Effector memory CD8-positive, alpha-beta T cell (primary cell): ENCODE results near the gene TJP3.
"Not testable (repeated sequence)": the region's sequence is repeated elsewhere in the genome, so short reads cannot be mapped to it uniquely, and the experiment has no call there.

Experiments
- ATAC-seq: fragments of 150-1000 bp; cut with Tn5 transposase; replicated peaks from 2 replicates; pipeline ENCODE4 v1.10.0; 2021; ENCODE audit warnings: mild to moderate bottlenecking, moderate library complexity
- DNase-seq, 3 experiments: peaks; one replicate each; pipeline ENCODE4 v3.0.0; 2021
- H3K27ac Mint-ChIP-seq, 2 donors: one replicate each; pipeline ENCODE4 v1.8.0; 2022; ENCODE audit warnings: mild to moderate bottlenecking in 2 of 2, mixed read lengths in 2 of 2, moderate library complexity in 2 of 2
- H3K27me3 Mint-ChIP-seq, 2 donors: one replicate each; pipeline ENCODE4 v1.8.0; 2022; ENCODE audit warnings: mixed read lengths in 2 of 2
- H3K36me3 Mint-ChIP-seq: one replicate; pipeline ENCODE4 v1.8.0; 2022; ENCODE audit warnings: mild to moderate bottlenecking, moderate library complexity, mixed read lengths; ENCODE audit not compliant: insufficient read depth
- H3K4me1 Mint-ChIP-seq, 2 donors: one replicate each; pipeline ENCODE4 v1.8.0; 2022; ENCODE audit warnings: low read depth in 2 of 2, mixed read lengths in 2 of 2
- H3K4me3 Mint-ChIP-seq, 2 donors: one replicate each; pipeline ENCODE4 v1.8.0; 2022; ENCODE audit warnings: mild to moderate bottlenecking in 2 of 2, mixed read lengths in 2 of 2, moderate library complexity in 2 of 2
- H3K9me3 Mint-ChIP-seq, 2 donors: one replicate each; pipeline ENCODE4 v1.8.0; 2022; ENCODE audit warnings: mixed read lengths in 2 of 2

The TJP3 gene

GRCh38 chr19:3761382-3762129 is 53.4 kb downstream of the TJP3 start, which contains the start of gene APBA3:
Gene APBA3 (minus strand): TSS chr19:3761692. CDS start chr19:3760264, 1,428 bp downstream.
- Mint-ChIP-seq H3K27me3 (no peaks in the 10 kb centered on the region), H3K4me3 (peak within 1 kb of the TSS; percentile 98 to 99), H3K9me3 (peaks cover 0 to 3% of the 10 kb centered on the region in 2 donors), H3K4me1 (peaks cover 27 to 28% of the 10 kb centered on the region in 2 donors), H3K27ac (peak within 1 kb of the TSS; percentile 100), H3K36me3 (peaks cover 63% of the 10 kb centered on the region)
- DNase-seq (peak; percentile 91 to 94 (median 93)), ATAC-seq (peak; percentile 49)

GRCh38 chr19:3762130-3762473 is 53.9 kb downstream of the TJP3 start:
- no peaks in the 10 kb centered on the region for H3K27me3 Mint-ChIP-seq
- peaks cover 63% of the 10 kb centered on the region for H3K36me3 Mint-ChIP-seq
- peak overlapping the region; percentile 98 to 99 for H3K4me3 Mint-ChIP-seq
- peak overlapping the region; percentile 100 for H3K27ac Mint-ChIP-seq
- H3K4me1 Mint-ChIP-seq, result peaks cover 30 to 32% of the 10 kb centered on the region in 2 donors
- ATAC-seq (no peak), DNase-seq (no peak)
- peaks cover 0 to 3% of the 10 kb centered on the region in 2 donors for H3K9me3 Mint-ChIP-seq

- H3K4me3 Mint-ChIP-seq, result peak within 1 kb of the TSS; percentile 98 to 99
- peaks cover 68% of the 10 kb centered on the region for H3K36me3 Mint-ChIP-seq
- H3K27me3 Mint-ChIP-seq, result no peaks in the 10 kb centered on the region
- ATAC-seq (peak; percentile 83), DNase-seq (peak; percentile 99)
- H3K4me1 Mint-ChIP-seq, result peaks cover 30 to 32% of the 10 kb centered on the region in 2 donors
- peak within 1 kb of the TSS; percentile 100 for H3K27ac Mint-ChIP-seq
- H3K9me3 Mint-ChIP-seq, result peaks cover 0 to 3% of the 10 kb centered on the region in 2 donors
Observed at GRCh38 chr19:3762501-3763459, 54.6 kb downstream of the TJP3 start, which contains the start of gene MRPL54. Gene MRPL54 (plus strand): TSS chr19:3762682. CDS start chr19:3762701, 19 bp downstream.

GRCh38 chr19:3765121-3765520 is 56.9 kb downstream of the TJP3 start:
- peaks cover 27 to 35% of the 10 kb centered on the region in 2 donors for H3K4me1 Mint-ChIP-seq
- H3K36me3 Mint-ChIP-seq, result peaks cover 79% of the 10 kb centered on the region
- no peak for ATAC-seq
- DNase-seq, result no peak
- H3K27ac Mint-ChIP-seq, result no peak overlapping the region
- no peak overlapping the region for H3K4me3 Mint-ChIP-seq
- peaks cover 0 to 3% of the 10 kb centered on the region in 2 donors for H3K9me3 Mint-ChIP-seq
- no peaks in the 10 kb centered on the region for H3K27me3 Mint-ChIP-seq

- Mint-ChIP-seq H3K4me1 (peaks cover 27 to 32% of the 10 kb centered on the region in 2 donors), H3K36me3 (peaks cover 77% of the 10 kb centered on the region), H3K27ac (peak overlapping the region in 1 of 2 donors; percentile 93), H3K4me3 (peak overlapping the region; percentile 52 to 54)
- DNase-seq, ATAC-seq, H3K9me3 Mint-ChIP-seq, H3K27me3 Mint-ChIP-seq: not testable (repeated sequence)
Observed at GRCh38 chr19:3765757-3766156, 57.6 kb downstream of the TJP3 start.

- Mint-ChIP-seq H3K4me3 (peak overlapping the region; percentile 52 to 54), H3K4me1 (peaks cover 19 to 28% of the 10 kb centered on the region in 2 donors), H3K27ac (peak overlapping the region; percentile 93 to 94), H3K27me3 (no peaks in the 10 kb centered on the region), H3K9me3 (peaks cover 0 to 3% of the 10 kb centered on the region in 2 donors), H3K36me3 (peaks cover 76% of the 10 kb centered on the region)
- ATAC-seq (no peak), DNase-seq (no peak)
Observed at GRCh38 chr19:3766520-3766919, 58.3 kb downstream of the TJP3 start.

- ATAC-seq, result no peak
- Mint-ChIP-seq H3K9me3 (peaks cover 0 to 3% of the 10 kb centered on the region in 2 donors), H3K36me3 (peaks cover 71% of the 10 kb centered on the region), H3K4me3 (no peak overlapping the region), H3K27ac (peak overlapping the region in 1 of 2 donors; percentile 93), H3K4me1 (peaks cover 14 to 24% of the 10 kb centered on the region in 2 donors), H3K27me3 (no peaks in the 10 kb centered on the region)
- no peak for DNase-seq
Observed at GRCh38 chr19:3767050-3767449, 58.9 kb downstream of the TJP3 start.

- no peak overlapping the region for H3K4me3 Mint-ChIP-seq
- ATAC-seq (peak; percentile 18), DNase-seq (no peak)
- H3K36me3 Mint-ChIP-seq, result peaks cover 63% of the 10 kb centered on the region
- H3K4me1 Mint-ChIP-seq, result peaks cover 8 to 17% of the 10 kb centered on the region in 2 donors
- peak overlapping the region in 1 of 2 donors; percentile 81 for H3K27ac Mint-ChIP-seq
- H3K9me3 Mint-ChIP-seq, result no peaks in the 10 kb centered on the region
- H3K27me3 Mint-ChIP-seq, result no peaks in the 10 kb centered on the region
Observed at GRCh38 chr19:3768015-3768747, 60.0 kb downstream of the TJP3 start.

- peaks cover 61% of the 10 kb centered on the region for H3K36me3 Mint-ChIP-seq
- no peak overlapping the region for H3K4me3 Mint-ChIP-seq
- peak overlapping the region in 1 of 2 donors; percentile 81 for H3K27ac Mint-ChIP-seq
- H3K27me3 Mint-ChIP-seq, result no peaks in the 10 kb centered on the region
- no peaks in the 10 kb centered on the region for H3K9me3 Mint-ChIP-seq
- peaks cover 9 to 18% of the 10 kb centered on the region in 2 donors for H3K4me1 Mint-ChIP-seq
- ATAC-seq (no peak), DNase-seq (no peak)
Observed at GRCh38 chr19:3768748-3769099, 60.5 kb downstream of the TJP3 start.

- Mint-ChIP-seq H3K4me3 (no peak overlapping the region), H3K36me3 (peaks cover 55% of the 10 kb centered on the region), H3K4me1 (peaks cover 10 to 20% of the 10 kb centered on the region in 2 donors), H3K27ac (no peak overlapping the region), H3K9me3 (no peaks in the 10 kb centered on the region), H3K27me3 (no peaks in the 10 kb centered on the region)
- DNase-seq, result no peak
- no peak for ATAC-seq
Observed at GRCh38 chr19:3769494-3769893, 61.3 kb downstream of the TJP3 start.

GRCh38 chr19:3770136-3770999 is 62.2 kb downstream of the TJP3 start:
- ATAC-seq (no peak), DNase-seq (no peak)
- Mint-ChIP-seq H3K27ac (no peak overlapping the region), H3K4me3 (no peak overlapping the region), H3K36me3 (peaks cover 52% of the 10 kb centered on the region), H3K9me3 (no peaks in the 10 kb centered on the region), H3K4me1 (peaks cover 10 to 20% of the 10 kb centered on the region in 2 donors), H3K27me3 (no peaks in the 10 kb centered on the region)
